ENCODE results near the gene GPRIN1.

- TF ChIP-seq EZH2phosphoT487 (IDR thresholded peaks at IDR 0.05) (no peak), CTCF (IDR thresholded peaks at IDR 0.05) (no peak), EZH2 (IDR thresholded peaks at IDR 0.05) (no peak)
These were observed 30.6 kb downstream of the GPRIN1 start for GRCh38 chr5:176579323-176579722.
